Measurements from ENCODE around the gene RAB40C.

Gene RAB40C

DNA sequence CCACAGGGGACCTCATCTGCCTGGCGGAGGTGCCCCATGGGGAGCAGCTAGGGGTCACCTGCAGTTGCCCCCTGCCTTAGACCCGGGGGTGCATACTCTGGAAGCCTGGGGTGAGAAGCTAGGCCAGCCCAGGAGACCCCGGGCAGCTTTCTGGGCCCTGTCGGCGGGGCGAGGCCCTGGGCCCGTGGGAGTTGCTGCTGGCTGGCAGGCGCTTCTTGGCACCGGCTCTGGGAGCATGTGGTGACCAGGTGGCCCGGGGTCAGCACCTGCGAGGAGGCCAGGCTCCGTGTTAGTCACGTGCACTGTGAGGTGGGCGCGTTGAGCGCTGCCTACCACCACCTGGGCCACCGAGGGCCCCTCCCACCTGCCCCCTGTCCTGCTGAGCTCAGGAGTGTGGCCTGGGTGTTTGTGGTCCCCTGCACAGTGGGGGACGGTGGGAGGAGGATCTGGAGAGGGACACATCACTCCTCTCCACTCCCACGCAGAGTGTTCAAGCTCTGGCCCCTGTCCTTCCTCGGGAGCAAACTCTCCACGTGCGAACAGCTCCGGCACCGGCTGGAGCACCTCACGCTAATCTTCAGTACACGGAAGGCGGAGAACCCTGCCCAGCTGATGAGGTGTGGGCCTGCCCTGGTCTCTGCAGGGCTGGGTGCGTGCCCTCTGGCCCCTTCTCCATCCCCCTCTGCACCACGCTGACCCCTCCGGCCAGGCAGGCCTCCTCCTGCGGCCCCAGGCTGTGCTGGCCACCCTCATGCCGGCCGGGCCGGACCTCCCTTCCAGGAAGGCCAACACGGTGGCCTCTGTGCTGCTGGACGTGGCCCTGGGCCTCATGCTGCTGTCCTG, 14.3 kb upstream of the RAB40C start:
- DNase-seq (ENCODE audit: low spot score) = no peak

DNA sequence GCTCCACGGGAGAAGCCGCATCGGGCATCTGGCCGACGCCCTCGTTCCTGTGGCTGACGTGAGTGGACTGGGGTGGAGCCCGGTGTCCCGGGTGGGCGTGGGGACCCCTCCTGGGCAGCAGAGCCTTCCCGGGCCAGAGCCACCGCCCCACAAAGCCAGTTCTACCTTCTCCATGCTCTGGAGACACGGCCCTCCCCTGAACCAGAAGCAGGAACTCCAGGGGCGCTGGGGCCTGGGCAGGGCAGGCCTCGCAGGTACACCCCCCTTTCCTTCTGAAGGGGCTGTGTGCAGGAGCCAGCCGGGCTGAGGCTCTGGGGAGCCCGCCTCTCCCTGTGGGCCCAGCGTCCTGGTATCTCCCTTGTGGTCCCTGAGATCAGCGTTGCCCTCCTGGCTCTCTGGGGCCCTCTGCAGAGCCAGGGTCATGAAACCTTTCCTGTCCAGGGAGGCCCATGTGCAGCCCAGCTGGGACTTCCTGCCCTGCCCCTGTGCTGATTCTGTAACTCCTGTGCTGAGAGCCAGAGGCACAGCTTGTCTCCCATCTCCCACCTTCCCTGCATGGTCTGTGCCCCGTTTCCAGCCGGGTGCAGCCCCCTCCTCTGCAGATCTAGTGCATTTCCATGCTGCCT, 13.6 kb upstream of the RAB40C start:
- no peak for DNase-seq (ENCODE audit: low spot score)

DNA sequence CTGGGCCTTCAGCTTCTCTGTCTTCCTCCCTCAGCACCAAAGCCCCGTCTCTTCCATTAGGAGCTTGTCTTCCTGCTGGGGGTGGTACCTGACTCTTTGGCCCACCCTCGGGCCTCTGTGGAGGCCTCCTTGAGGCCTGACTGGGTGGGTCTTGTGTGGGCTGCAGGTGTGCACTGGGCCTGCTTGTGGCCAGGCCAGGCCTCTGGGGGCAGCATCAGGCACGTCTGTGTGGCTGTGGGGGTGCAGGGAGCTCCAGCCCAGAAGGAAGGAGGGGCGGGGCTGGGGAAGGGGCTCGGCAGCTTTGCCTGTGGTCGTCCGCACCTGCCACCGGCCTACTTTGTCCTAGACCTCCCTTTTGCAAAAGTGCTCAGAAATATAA, 13.1 kb upstream of the RAB40C start:
- no peak for DNase-seq (ENCODE audit: low spot score)

GRCh38 chr16:577796-578195, 12.1 kb upstream of the RAB40C start:
- DNase-seq (ENCODE audit: low spot score) = no peak

DNA sequence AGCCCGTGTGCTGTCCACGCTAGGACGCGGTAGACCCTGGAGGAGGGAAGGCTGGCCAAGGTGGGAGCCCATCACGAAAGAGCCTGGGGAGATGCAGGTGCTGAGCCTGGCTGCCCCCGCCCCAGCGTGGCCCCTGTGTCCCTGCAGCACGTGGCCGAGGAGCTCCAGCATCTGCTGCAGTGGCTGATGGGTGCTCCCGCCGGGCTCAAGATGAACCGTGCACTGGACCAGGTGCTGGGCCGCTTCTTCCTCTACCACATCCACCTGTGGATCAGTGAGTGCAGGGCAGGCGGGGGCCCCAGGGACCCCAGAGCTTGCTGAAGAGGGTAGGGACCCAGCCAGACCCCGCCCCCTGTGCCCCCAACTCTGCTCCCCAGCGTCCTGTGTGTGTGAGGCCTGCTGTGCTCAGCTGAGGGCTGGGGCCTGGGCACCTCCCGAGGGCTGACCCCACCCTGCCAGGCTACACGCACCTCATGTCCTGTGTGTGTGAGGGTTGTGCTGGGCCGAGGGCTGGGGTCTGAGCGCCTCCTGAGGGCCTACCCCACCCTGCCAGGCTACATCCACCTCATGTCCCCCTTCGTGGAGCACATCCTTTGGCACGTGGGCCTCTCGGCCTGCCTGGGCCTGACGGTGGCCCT, 11.5 kb upstream of the RAB40C start:
- no peak for DNase-seq (ENCODE audit: low spot score)

GRCh38 chr16:578870-579405, 10.9 kb upstream of the RAB40C start:
- peak; percentile 81 for DNase-seq (ENCODE audit: low spot score)

DNA sequence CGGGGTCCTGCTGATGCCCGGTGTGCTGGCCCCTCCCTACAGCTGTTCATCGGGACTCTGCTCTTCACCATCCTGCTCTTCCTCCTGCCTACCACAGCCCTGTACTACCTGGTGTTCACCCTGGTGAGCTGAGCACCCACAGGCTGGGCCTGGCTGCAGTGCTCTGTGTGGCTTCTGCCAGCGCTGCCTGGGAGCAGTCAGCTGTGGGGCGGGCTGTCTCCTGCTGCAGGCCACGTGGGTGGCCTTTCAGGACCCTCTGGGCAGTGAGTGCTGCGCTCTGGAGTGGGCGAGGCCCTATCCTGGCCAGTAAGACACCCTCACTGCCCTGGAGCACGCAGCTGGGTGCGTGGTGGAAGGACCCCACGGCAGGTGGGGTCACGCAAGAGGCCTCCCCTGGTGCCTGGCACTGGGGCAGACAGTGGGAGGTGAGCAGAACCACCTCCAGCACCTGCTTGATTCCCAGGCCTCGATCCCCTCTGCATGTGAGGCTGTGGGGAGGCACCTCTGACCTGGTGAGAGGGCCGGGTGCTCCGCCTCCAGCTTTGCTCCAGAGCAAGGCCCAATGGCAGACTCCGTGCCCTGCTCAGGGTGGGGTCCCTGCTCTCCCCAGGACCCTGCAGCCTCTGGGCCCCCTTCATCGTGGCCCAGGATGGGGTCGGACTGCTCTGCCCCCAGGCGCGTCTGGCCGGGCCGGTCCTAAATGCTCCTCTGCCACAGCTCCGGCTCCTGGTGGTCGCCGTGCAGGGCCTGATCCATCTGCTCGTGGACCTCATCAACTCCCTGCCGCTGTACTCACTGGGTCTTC, 9.5 kb upstream of the RAB40C start:
- DNase-seq (ENCODE audit: low spot score) = no peak

- DNase-seq (ENCODE audit: low spot score) = no peak
These were observed 8.8 kb upstream of the RAB40C start for GRCh38 chr16:580946-581498.

DNA sequence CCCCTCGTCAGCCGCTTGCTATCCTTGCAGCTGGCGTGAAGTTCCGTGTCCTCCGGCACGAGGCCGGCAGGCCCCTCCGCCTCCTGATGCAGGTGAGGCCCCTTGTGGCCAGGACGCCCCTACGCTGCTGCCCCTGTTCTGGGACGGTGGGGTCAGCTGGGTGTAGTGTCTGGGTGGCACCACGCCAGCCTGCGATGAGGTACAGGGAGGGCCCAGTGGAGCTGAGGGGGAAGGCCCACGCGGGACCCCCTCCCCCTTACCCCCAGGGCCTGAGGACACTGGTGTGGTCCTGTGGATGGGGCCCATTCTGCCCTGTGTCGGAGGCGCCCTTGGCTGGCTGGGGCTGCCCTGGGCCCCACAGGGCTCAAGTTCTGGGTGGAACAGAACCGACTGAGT, 7.7 kb upstream of the RAB40C start:
- no peak for DNase-seq (ENCODE audit: low spot score)

DNA sequence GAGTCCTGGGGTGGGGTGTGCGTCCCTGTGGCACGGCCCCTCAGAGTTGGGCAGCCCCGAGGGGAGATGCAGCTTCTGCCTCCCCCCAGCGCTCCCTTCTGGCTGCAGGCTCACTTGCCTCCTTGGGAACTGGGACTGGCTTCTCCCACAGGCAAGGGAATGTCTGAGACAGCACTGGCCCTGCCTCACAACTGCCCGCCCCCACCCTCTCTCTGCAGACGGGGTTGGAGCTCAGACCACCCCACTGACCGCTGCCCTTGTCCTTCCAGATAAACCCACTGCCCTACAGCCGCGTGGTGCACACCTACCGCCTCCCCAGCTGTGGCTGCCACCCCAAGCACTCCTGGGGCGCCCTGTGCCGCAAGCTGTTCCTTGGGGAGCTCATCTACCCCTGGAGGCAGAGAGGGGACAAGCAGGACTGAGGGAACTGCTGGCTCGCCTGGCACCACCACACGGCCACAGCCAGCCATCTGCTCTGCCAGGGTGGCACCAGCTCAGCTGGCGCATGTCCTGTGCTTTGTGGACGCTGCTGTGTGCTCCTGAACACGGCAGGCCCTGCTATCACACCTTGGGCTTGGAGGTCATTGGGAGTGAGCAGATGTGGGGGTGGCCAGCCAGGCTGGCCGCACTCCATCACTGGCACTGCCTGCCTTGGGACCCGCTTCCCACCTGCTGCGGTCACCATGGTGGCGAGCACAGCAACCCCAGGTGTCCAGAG, 7.1 kb upstream of the RAB40C start:
- DNase-seq (ENCODE audit: low spot score) = no peak

DNA sequence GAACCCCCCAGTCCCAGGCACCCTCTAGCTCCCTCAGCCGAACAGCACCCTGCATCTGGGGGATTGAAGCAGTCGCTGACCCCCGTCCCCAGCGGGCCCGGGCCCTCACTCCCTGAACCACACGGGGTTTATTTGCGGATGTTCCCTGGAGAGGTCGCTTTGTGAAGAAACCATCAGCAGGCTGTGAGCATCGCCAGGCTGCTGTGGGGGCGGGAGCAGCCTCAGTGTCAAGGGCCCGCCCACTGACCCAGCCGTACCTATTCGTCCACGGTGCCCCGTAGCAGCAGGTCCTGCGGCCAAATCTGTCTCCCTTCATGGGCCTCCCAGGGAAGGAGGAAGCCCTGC, 6.4 kb upstream of the RAB40C start:
- DNase-seq (ENCODE audit: low spot score) = no peak

DNA sequence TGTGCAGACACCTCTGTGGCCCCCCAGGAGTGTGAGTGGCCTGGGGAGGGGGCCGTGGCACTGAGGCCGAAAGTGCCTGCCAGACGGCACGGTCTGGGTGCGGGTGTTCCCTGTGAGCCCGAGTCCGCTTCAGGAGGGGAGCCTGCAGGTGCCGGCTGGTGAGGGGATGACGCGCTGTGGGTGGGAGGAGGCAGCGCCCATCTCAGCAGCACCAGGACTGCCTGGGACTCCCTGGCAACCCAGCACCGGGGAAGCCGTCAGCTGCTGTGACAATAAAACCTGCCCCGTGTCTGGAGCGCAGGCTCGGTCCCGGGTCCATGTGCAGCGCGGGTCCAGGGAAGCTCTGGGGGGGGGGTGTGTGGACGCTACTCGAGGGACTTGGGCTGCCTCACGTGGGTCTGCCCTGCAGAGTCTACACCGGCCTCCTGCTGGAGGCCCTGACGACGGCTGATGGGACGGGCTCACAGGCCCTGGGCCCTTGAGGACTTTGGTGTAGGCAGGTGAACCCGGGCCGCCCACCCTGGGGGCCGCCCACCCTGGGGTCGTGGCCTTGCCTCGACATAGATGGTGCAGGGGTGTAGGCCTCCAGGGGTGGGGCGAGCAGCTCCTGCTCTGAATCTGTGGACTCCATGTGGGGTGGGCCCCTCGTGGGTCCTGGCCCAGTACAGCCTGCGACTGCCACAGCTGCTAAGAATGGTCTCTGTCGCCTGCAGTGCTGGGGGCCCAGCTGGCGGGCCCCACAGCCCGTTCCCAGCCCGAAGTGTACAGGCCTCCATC, 5.9 kb upstream of the RAB40C start:
- DNase-seq (ENCODE audit: low spot score) = no peak

GRCh38 chr16:585351-585750, 4.5 kb upstream of the RAB40C start:
- DNase-seq (ENCODE audit: low spot score) = peak; percentile 36

DNA sequence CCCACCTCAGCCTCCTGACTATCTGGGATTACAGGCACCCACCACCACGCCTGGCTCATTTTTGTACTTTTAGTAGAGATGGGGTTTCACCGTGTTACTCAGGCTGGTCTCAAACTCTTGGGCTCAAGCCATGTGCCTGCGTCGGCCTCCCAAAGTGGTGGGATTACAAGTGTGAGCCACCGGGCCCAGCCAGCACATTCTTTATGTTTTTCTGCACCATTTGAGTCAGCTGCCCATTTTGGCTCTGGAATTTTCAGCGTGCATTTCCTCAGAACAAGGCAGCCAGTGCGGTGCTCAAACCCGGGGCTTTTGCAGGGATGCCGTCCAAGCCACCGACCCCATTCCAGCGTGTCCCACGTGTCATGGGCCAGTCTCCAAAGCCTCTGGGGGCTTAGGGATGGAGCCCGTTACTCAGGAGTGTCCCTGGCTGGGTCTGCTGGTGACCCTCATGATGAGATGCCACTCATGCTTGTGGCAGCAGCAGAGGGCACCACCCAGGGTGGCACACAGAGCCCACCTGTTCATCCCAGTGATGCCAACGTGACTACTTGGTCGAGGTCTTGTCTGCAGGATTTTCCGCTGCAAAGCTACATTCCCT, 3.7 kb upstream of the RAB40C start:
- peak; percentile 23 for DNase-seq (ENCODE audit: low spot score)

- peak; percentile 34 for DNase-seq (ENCODE audit: low spot score)
These were observed 2.9 kb upstream of the RAB40C start for GRCh38 chr16:586645-587590.

GRCh38 chr16:588639-588888, 1.3 kb upstream of the RAB40C start:
- peak; percentile 68 for DNase-seq (ENCODE audit: low spot score)

- peak; percentile 97 for DNase-seq (ENCODE audit: low spot score)
These were observed 793 bp upstream of the RAB40C start for GRCh38 chr16:588889-589657.

DNA sequence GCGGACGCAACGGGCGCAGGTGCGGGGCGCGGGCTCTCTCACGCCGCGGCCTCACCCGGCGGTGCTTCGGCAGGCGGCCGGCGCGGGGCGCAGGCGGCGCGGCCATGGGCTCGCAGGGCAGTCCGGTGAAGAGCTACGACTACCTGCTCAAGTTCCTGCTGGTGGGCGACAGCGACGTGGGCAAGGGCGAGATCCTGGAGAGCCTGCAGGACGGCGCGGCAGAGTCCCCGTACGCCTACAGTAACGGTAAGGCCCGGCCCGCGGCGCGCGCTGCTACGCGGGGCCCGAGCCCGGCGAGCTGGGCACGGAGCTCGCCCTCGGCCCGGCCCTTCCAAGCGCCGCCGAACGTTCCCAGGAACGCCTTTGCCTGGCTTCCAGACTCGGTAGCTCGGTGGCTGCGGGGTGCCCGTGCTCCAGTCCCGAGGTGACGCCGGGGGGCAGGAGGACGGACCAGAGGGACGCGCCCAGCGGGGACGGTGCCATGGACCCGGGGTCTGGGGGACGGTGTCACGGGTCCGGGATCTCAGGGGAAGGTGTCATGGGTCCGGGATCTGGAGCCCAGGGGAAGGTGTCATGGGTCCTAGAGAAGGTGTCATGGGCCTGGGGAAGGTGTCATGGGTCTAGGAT, 435 bp downstream of the RAB40C start:
- no peak for DNase-seq (ENCODE audit: low spot score)

Data from hematopoietic multipotent progenitor cell treated with erythropoietin and hydrocortisone succinate and interleukin-3 and kit ligand, for 15 days (in vitro differentiated cells).